Measurements from ENCODE around the gene PCYT1B.

- TF ChIP-seq CTCF (IDR thresholded peaks at IDR 0.05) (no peak), POLR2A (IDR thresholded peaks at IDR 0.05; ENCODE audit: low read depth) (no peak)
Observed at GRCh38 chrX:24610516-24610915, 36.6 kb downstream of the PCYT1B start.
